Neural crest cell (in vitro differentiated cells): ENCODE measurements around the gene ALDH7A1. TPM values are rescaled to one million over a fixed set of nuclear protein-coding genes. Genes with fewer than 3 reads are reported as not detected.
A peak's percentile ranks its signal among the peaks of the same experiment; 100 is the strongest.

Experiments
- DNase-seq: peaks from one replicate; pipeline ENCODE4 v3.0.0; 2021; ENCODE audit warnings: low read depth, mixed read lengths, low spot score
- H3K27ac Mint-ChIP-seq: one replicate; pipeline ENCODE4 v1.8.0; 2021; ENCODE audit warnings: mild to moderate bottlenecking, mixed read lengths; ENCODE audit not compliant: unreplicated experiment
- H3K27me3 Mint-ChIP-seq: 2 replicates; pipeline ENCODE4 v1.8.0; 2021; ENCODE audit warnings: low read depth, mild to moderate bottlenecking, mixed read lengths
- H3K36me3 Mint-ChIP-seq: 2 replicates; pipeline ENCODE4 v1.8.0; 2021; ENCODE audit warnings: low read depth, mild to moderate bottlenecking, mixed read lengths
- H3K4me1 Mint-ChIP-seq: 2 replicates; pipeline ENCODE4 v1.8.0; 2021; ENCODE audit warnings: mixed read lengths
- H3K4me3 Mint-ChIP-seq: one replicate; pipeline ENCODE4 v1.8.0; 2021; ENCODE audit warnings: mild to moderate bottlenecking, mixed read lengths
- H3K9me3 Mint-ChIP-seq: 2 replicates; pipeline ENCODE4 v1.8.0; 2021; ENCODE audit warnings: mixed read lengths
- total RNA-seq: library from RNA; stranded (reverse); gene quantifications from 2 replicates; pipeline ENCODE4 v1.2.1, GENCODE V29; 2021
- TF ChIP-seq, protein P1 (sequence below): fragments of 200-600 bp; sonication (generic); conservative IDR thresholded peaks from 2 replicates; pipeline ENCODE4 v1.5.0; 2021; ENCODE audit warnings: antibody characterized with exemption, mild to moderate bottlenecking

Gene ALDH7A1
- total RNA-seq, 1 donor from 2014 or later, result 169 TPM

DNA sequence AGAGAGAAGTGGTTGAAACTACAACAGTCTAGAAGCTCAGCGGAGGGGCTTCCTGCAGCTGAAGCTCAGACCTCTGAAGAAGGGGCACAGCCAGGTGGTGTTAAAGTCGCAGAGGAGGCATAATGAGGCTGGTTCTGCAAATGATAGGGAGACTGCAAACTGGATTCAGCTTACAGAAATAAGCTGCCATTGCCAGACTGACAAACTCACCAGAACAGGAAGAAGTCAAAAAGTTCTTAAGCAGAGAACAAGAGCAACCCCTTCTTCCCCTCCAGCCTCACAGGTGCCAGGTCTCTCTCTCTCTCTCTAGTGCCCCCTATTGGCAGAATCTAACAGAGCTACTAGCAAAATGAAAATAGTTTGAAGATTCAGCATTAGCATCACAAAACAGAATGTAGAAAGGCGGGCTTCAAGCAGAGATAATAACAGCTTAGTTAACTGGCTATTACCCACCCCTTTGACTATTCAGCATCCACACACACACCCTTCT lies 95.1 kb downstream of the ALDH7A1 start:
- Mint-ChIP-seq H3K4me1 (peaks cover 17% of the 10 kb centered on the region), H3K36me3 (no peaks in the 10 kb centered on the region), H3K27ac (no peak overlapping the region), H3K9me3 (no peaks in the 10 kb centered on the region), H3K4me3 (no peak overlapping the region), H3K27me3 (no peaks in the 10 kb centered on the region)
- DNase-seq, result no peak
- TF ChIP-seq, protein P1, sequence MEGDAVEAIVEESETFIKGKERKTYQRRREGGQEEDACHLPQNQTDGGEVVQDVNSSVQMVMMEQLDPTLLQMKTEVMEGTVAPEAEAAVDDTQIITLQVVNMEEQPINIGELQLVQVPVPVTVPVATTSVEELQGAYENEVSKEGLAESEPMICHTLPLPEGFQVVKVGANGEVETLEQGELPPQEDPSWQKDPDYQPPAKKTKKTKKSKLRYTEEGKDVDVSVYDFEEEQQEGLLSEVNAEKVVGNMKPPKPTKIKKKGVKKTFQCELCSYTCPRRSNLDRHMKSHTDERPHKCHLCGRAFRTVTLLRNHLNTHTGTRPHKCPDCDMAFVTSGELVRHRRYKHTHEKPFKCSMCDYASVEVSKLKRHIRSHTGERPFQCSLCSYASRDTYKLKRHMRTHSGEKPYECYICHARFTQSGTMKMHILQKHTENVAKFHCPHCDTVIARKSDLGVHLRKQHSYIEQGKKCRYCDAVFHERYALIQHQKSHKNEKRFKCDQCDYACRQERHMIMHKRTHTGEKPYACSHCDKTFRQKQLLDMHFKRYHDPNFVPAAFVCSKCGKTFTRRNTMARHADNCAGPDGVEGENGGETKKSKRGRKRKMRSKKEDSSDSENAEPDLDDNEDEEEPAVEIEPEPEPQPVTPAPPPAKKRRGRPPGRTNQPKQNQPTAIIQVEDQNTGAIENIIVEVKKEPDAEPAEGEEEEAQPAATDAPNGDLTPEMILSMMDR, result peak; percentile 61

DNA sequence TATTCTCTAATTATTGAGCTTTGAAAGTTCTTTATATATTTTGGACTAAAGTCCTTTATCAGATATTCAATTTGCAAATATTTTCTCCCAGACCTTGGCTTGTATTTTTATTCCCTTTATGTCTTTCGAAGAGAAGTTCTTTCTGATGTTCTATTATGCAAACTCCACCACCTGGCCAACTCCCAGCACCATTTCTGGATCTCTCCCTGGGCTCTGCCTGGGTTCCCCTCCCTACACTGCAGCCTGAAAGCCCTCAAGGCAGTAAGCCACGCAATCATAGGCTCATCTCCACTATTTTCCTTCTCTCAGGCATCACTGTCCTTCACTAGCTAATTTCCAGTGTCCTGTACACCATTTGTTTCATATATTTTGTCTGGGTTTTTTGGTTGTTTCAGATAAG lies 95.7 kb downstream of the ALDH7A1 start:
- no peak overlapping the region for H3K4me3 Mint-ChIP-seq
- H3K9me3 Mint-ChIP-seq, result no peaks in the 10 kb centered on the region
- peaks cover 14% of the 10 kb centered on the region for H3K4me1 Mint-ChIP-seq
- no peak for DNase-seq
- TF ChIP-seq, protein P1, result no peak
- no peaks in the 10 kb centered on the region for H3K36me3 Mint-ChIP-seq
- no peak overlapping the region for H3K27ac Mint-ChIP-seq
- H3K27me3 Mint-ChIP-seq, result no peaks in the 10 kb centered on the region

DNA sequence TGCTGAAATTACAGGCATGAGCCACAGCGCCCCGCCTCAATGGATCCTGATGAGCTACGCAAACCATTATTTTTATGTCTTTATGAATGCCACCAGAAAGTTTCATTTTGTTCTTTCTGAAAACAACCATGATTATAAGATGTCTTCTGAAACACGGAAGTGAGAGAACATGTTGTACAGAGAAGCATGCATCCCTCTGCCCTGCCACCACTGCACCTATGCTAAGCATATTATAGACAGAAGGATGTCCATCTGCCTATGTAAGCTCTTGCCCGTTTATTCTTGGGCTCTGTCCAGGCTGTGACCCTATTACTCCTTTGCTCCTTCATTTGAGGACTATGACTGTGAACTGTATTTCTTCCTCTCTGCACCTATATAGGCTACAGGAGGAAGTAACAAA lies 97.5 kb downstream of the ALDH7A1 start:
- Mint-ChIP-seq H3K36me3 (peaks cover 6% of the 10 kb centered on the region), H3K4me1 (peaks cover 10% of the 10 kb centered on the region), H3K27me3 (no peaks in the 10 kb centered on the region), H3K4me3 (no peak overlapping the region), H3K9me3 (no peaks in the 10 kb centered on the region), H3K27ac (no peak overlapping the region)
- TF ChIP-seq, protein P1, result no peak
- DNase-seq, result no peak

DNA sequence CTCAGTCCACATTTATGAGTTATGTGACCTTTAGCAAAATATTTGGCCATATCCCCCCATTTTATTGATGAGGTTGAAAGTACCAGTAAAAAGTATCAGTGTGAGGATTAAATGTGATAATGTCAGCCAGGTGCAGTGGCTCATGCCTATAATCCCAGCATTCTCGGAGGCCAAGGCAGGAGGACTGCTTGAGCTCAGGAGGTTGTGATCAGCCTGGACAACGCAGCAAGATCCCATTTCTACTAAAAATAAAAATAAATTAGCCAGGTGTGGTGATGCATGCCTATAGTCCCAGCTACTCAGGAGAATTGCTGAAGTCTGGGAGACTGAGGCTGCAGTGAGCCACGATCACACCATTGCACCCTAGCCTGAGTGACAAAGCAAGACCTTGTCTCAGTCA lies 100.6 kb downstream of the ALDH7A1 start:
- Mint-ChIP-seq H3K27me3 (no peaks in the 10 kb centered on the region), H3K4me3 (no peak overlapping the region), H3K27ac (no peak overlapping the region), H3K4me1 (peaks cover 28% of the 10 kb centered on the region), H3K36me3 (peaks cover 8% of the 10 kb centered on the region), H3K9me3 (no peaks in the 10 kb centered on the region)
- no peak for DNase-seq
- TF ChIP-seq, protein P1, result no peak

DNA sequence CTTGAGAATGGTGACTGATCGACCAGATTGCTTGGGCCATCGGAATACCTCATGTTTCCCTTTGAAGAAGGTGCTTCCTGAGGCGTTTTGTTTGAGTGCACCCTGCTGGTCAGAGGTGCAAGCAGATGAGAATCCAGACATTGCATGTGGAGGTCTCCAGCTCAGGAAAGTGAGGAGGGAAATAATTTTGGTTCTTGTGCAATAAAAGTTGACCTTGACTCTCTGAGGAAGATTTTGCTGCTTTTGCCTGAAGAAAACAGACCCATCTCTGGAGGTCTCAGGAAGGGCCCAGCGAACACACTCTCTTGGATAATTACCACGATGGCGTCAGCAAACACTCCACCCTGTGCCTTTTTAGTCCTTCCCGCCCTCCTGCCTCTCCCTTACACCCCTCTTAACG lies 102.1 kb downstream of the ALDH7A1 start:
- H3K27me3 Mint-ChIP-seq, result no peaks in the 10 kb centered on the region
- no peak overlapping the region for H3K4me3 Mint-ChIP-seq
- H3K36me3 Mint-ChIP-seq, result peaks cover 8% of the 10 kb centered on the region
- no peak for DNase-seq
- no peaks in the 10 kb centered on the region for H3K9me3 Mint-ChIP-seq
- H3K4me1 Mint-ChIP-seq, result peaks cover 42% of the 10 kb centered on the region
- TF ChIP-seq, protein P1, result peak; percentile 17
- H3K27ac Mint-ChIP-seq, result no peak overlapping the region
